IMR-90 (cell line): ENCODE measurements around the gene CLDN10. TPM values are rescaled to one million over a fixed set of nuclear protein-coding genes. Genes with fewer than 3 reads are reported as not detected.

Experiments
- ATAC-seq: fragments of 200-7000 bp; cut with Tn5 transposase; 2 replicates; pipeline ENCODE4 v1.9.1; 2020; ENCODE audit warnings: low read depth, mild to moderate bottlenecking, moderate library complexity
- BruUV-seq: library from RNA; stranded (reverse); fragments of 400-500 nt; replicated peaks from 2 replicates; lab custom pipeline; 2021; lab: Mats Ljungman, UMichigan
- CTCF ChIA-PET: fragments of 300-600 bp; formaldehyde crosslinking; extraction: SDS; loops from one replicate; lab custom pipeline; 2021; ENCODE audit warnings: antibody characterized with exemption; lab: Yijun Ruan, JAX
- POLR2A ChIA-PET: fragments of 300-600 bp; sonication (Branson Sonifier 250); formaldehyde crosslinking; loops from one replicate; lab custom pipeline; 2022; ENCODE audit warnings: antibody characterized with exemption; ENCODE audit not compliant: unreplicated experiment; lab: Charles Lee
- DNase-seq: peaks from one replicate; pipeline ENCODE4 v3.0.0; 2013
- H2AFZ ChIP-seq: replicated peaks from 2 replicates; pipeline ENCODE3; 2013; ENCODE audit warnings: low read length, mild to moderate bottlenecking; ENCODE audit not compliant: poor library complexity
- H2AK5ac ChIP-seq: 2 replicates; pipeline ENCODE4 v1.6.1; 2013; ENCODE audit warnings: low read depth, low read length, inconsistent platforms
- H2AK9ac ChIP-seq: replicated peaks from 2 replicates; pipeline ENCODE3; 2013; ENCODE audit warnings: mild to moderate bottlenecking, low read depth, low read length, moderate library complexity; ENCODE audit not compliant: poor library complexity
- H2BK120ac ChIP-seq: 2 replicates; pipeline ENCODE4 v1.6.1; 2013; ENCODE audit warnings: low read depth, low read length, inconsistent platforms
- H2BK15ac ChIP-seq: 3 replicates; pipeline ENCODE4 v1.6.1; 2013; ENCODE audit warnings: low read depth, low read length, inconsistent platforms
- H2BK20ac ChIP-seq: 2 replicates; pipeline ENCODE4 v1.6.1; 2013; ENCODE audit warnings: low read depth, mild to moderate bottlenecking, inconsistent platforms, low read length, moderate library complexity
- H2BK5ac ChIP-seq: 2 replicates; pipeline ENCODE4 v1.6.1; 2013; ENCODE audit warnings: mild to moderate bottlenecking, low read depth, low read length, inconsistent platforms; ENCODE audit not compliant: poor library complexity, severe bottlenecking
- H3K14ac ChIP-seq: replicated peaks from 2 replicates; pipeline ENCODE4 v1.6.1; 2013; ENCODE audit warnings: low read depth, low read length, inconsistent platforms
- H3K18ac ChIP-seq: 2 replicates; pipeline ENCODE4 v1.6.1; 2013; ENCODE audit warnings: low read depth, low read length, control low read depth
- H3K23ac ChIP-seq: 2 replicates; pipeline ENCODE4 v1.6.1; 2013; ENCODE audit warnings: low read depth, low read length, inconsistent platforms
- H3K27ac ChIP-seq: 2 replicates; pipeline ENCODE4 v1.5.1; 2013; ENCODE audit warnings: mild to moderate bottlenecking, control low read depth, low read length; ENCODE audit not compliant: insufficient read depth
- H3K27me3 ChIP-seq: 2 replicates; pipeline ENCODE4 v1.6.1; 2013; ENCODE audit warnings: low read length; ENCODE audit not compliant: control insufficient read depth, insufficient read depth
- H3K36me3 ChIP-seq: 2 replicates; pipeline ENCODE4 v1.6.1; 2013; ENCODE audit warnings: low read length, mixed read lengths; ENCODE audit not compliant: control insufficient read depth, insufficient read depth
- H3K4ac ChIP-seq: 2 replicates; pipeline ENCODE4 v1.6.1; 2013; ENCODE audit warnings: low read depth, low read length, inconsistent platforms
- H3K4me1 ChIP-seq: 2 replicates; pipeline ENCODE4 v1.6.1; 2013; ENCODE audit warnings: low read length, mixed read lengths; ENCODE audit not compliant: control insufficient read depth, insufficient read depth
- H3K4me2 ChIP-seq: 2 replicates; pipeline ENCODE4 v1.6.1; 2013; ENCODE audit warnings: low read depth, mild to moderate bottlenecking, control low read depth, low read length, moderate library complexity
- H3K4me3 ChIP-seq: 2 replicates; pipeline ENCODE4 v1.5.1; 2013; ENCODE audit warnings: low read depth, mild to moderate bottlenecking, control low read depth, low read length, moderate library complexity; ENCODE audit not compliant: insufficient read depth
- H3K56ac ChIP-seq: 2 replicates; pipeline ENCODE4 v1.6.1; 2013; ENCODE audit warnings: low read length, inconsistent platforms; ENCODE audit not compliant: insufficient read depth; ENCODE audit errors: extremely low read depth
- H3K79me1 ChIP-seq, 2 experiments: 2 replicates each; pipeline ENCODE4 v1.6.1; 2013; ENCODE audit warnings: low read length in 2 of 2, inconsistent platforms in 1 of 2, low read depth in 1 of 2
- H3K9ac ChIP-seq: 2 replicates; pipeline ENCODE4 v1.6.1; 2013; ENCODE audit warnings: low read depth, low read length, control low read depth
- H3K9me1 ChIP-seq: 2 replicates; pipeline ENCODE4 v1.6.1; 2013; ENCODE audit warnings: low read length, inconsistent platforms; ENCODE audit not compliant: insufficient read depth
- H3K9me3 ChIP-seq: 2 replicates; pipeline ENCODE4 v1.6.1; 2013; ENCODE audit warnings: low read length; ENCODE audit not compliant: control insufficient read depth, insufficient read depth
- H4K20me1 ChIP-seq: 2 replicates; pipeline ENCODE4 v1.6.1; 2013; ENCODE audit warnings: low read length, inconsistent platforms; ENCODE audit not compliant: insufficient read depth
- H4K5ac ChIP-seq: 2 replicates; pipeline ENCODE4 v1.6.1; 2013; ENCODE audit warnings: mild to moderate bottlenecking, low read depth, low read length, control low read depth
- H4K8ac ChIP-seq, 2 experiments: 2 replicates each; pipeline ENCODE4 v1.6.1; 2013; ENCODE audit warnings: low read depth in 2 of 2, low read length in 2 of 2, control low read depth in 1 of 2, inconsistent platforms in 1 of 2
- H4K91ac ChIP-seq: 2 replicates; pipeline ENCODE4 v1.6.1; 2013; ENCODE audit warnings: low read depth, low read length, inconsistent platforms; ENCODE audit not compliant: insufficient read depth
- BHLHE40 ChIP-seq: fragments of 150-350 bp; IDR thresholded peaks from 2 replicates; pipeline ENCODE4 v1.6.1; 2016; ENCODE audit warnings: mild to moderate bottlenecking, low read depth, low read length
- CEBPB ChIP-seq: IDR thresholded peaks from 2 replicates; pipeline ENCODE4 v1.6.1; 2012; ENCODE audit warnings: low read depth, low read length, improper control_type of control experiment
- CTCF ChIP-seq: conservative IDR thresholded peaks from 2 replicates; pipeline ENCODE4 v1.5.1; 2012; ENCODE audit warnings: mild to moderate bottlenecking, low read depth, low read length, improper control_type of control experiment
- MAFK ChIP-seq: IDR thresholded peaks from 2 replicates; pipeline ENCODE4 v1.6.1; 2012; ENCODE audit warnings: low read depth, low read length, improper control_type of control experiment
- MAZ ChIP-seq: IDR thresholded peaks from 2 replicates; pipeline ENCODE4 v1.6.1; 2012; ENCODE audit warnings: low read depth, mild to moderate bottlenecking, low read length, improper control_type of control experiment, moderate library complexity, borderline replicate concordance
- MXI1 ChIP-seq: IDR thresholded peaks from 2 replicates; pipeline ENCODE4 v1.6.1; 2012; ENCODE audit warnings: low read depth, mild to moderate bottlenecking, low read length, moderate library complexity, borderline replicate concordance
- NFE2L2 ChIP-seq: fragments of 150-350 bp; IDR thresholded peaks from 2 replicates; pipeline ENCODE4 v1.6.1; 2016; ENCODE audit warnings: low read depth, mild to moderate bottlenecking, low read length
- POLR2A ChIP-seq: IDR thresholded peaks from 2 replicates; pipeline ENCODE4 v1.6.1; 2012; ENCODE audit warnings: mild to moderate bottlenecking, low read depth, low read length
- RAD21 ChIP-seq: IDR thresholded peaks from 2 replicates; pipeline ENCODE4 v1.6.1; 2012; ENCODE audit warnings: low read length, improper control_type of control experiment
- RFX5 ChIP-seq: IDR thresholded peaks from 2 replicates; pipeline ENCODE4 v1.8.0; 2012; ENCODE audit warnings: low read depth, mild to moderate bottlenecking, low read length, moderate library complexity
- SMC3 ChIP-seq: fragments of 150-350 bp; IDR thresholded peaks from 2 replicates; pipeline ENCODE4 v1.6.1; 2016; ENCODE audit warnings: low read depth, mild to moderate bottlenecking, antibody characterized with exemption, low read length, moderate library complexity
- USF2 ChIP-seq: fragments of 150-350 bp; IDR thresholded peaks from 2 replicates; pipeline ENCODE4 v1.6.1; 2017; ENCODE audit warnings: mild to moderate bottlenecking, antibody characterized with exemption, low read length, low read depth
- WGBS, 2 experiments: methylation state at CpG; one replicate each; pipeline versions ENCODE4 v1.1.5 to v1.1.7; 2013; ENCODE audit warnings: missing lambda C conversion rate in 2 of 2; ENCODE audit not compliant: insufficient read length in 1 of 2; ENCODE audit errors: extremely low coverage in 2 of 2; 5-methylcytosine and 5-hydroxymethylcytosine counted together
- dilution Hi-C: fragments of 300-500 bp; cut with HindIII; formaldehyde crosslinking; loops from one replicate; pipeline ENCODE4 v1.14.3; 2018; ENCODE audit warnings: low sequenced_read_pairs; ENCODE audit not compliant: unreplicated experiment
- in situ Hi-C: fragments of 300-500 bp; cut with MboI; formaldehyde crosslinking; loops from 3 replicates; pipeline ENCODE4 v1.14.3; 2019; ENCODE audit warnings: low sequenced_read_pairs, inconsistent platforms, mixed read lengths
- intact Hi-C: fragments of 100-400 bp; cut with micrococcal nuclease; formaldehyde crosslinking; loops from 2 replicates; pipeline ENCODE4 v1.10.0; 2022
- polyA plus RNA-seq, 3 experiments: library from polyadenylated mRNA; depleted of rRNA; stranded (reverse); fragments of >200 nt; gene quantifications; 2 replicates each; pipeline ENCODE4 v1.2.3, GENCODE V29; 2012; ENCODE audit warnings: low replicate concordance in 1 of 3
- total RNA-seq: library from RNA; depleted of rRNA; stranded (reverse); fragments of >200 nt; gene quantifications from 2 replicates; pipeline ENCODE4 v1.2.3, GENCODE V29; 2012

CLDN10 gene
- total and polyA plus RNA-seq, 2 of the 4 experiments (the other 2 are of a cell fraction), result not detected

GRCh38 chr13:95541911-95542474, 10.5 kb upstream of the CLDN10 start:
- Histone ChIP-seq H3K4me1 (no peaks in the 10 kb centered on the region), H2BK5ac (no peak overlapping the region), H3K56ac (no peak overlapping the region), H2BK120ac (no peak overlapping the region), H2AK5ac (no peak overlapping the region), H3K27me3 (peaks cover 25% of the 10 kb centered on the region), H3K79me1 (no peaks in the 10 kb centered on the region), H2AK9ac (no peak overlapping the region), H3K4me3 (no peak overlapping the region), H3K36me3 (no peaks in the 10 kb centered on the region), H2AFZ (no peak overlapping the region), H3K9me3 (no peaks in the 10 kb centered on the region), H4K20me1 (no peaks in the 10 kb centered on the region), H3K4me2 (no peak overlapping the region), H3K14ac (no peak overlapping the region), H3K9me1 (no peaks in the 10 kb centered on the region), H4K5ac (no peak overlapping the region), H3K4ac (no peak overlapping the region), H3K18ac (no peak overlapping the region), H3K9ac (no peak overlapping the region), H4K91ac (no peak overlapping the region), H3K23ac (no peak overlapping the region), H2BK15ac (no peak overlapping the region), H2BK20ac (no peak overlapping the region), H3K27ac (no peak overlapping the region), H4K8ac (no peak overlapping the region)
- intact Hi-C loops (no loop called here), dilution Hi-C loops (no loop called here), in situ Hi-C loops (no loop called here)
- ChIA-PET CTCF (interaction anchor here (0.5 kb wide), 1 partner anchor 82 kb away, joined by 3 read pairs; no protein-coding TSS in a partner anchor), POLR2A (no interaction called here)
- WGBS, 2 experiments, result 90% methylated on average over 2 of the region's 8 CpGs; no CpG with 5 or more reads in 1 of the 2 experiments
- ATAC-seq (no peak), DNase-seq (no peak)
- BruUV-seq, result no TSS peak
- TF ChIP-seq POLR2A (no peak), USF2 (no peak), BHLHE40 (no peak), CEBPB (no peak), MAFK (no peak), RFX5 (no peak), SMC3 (no peak), NFE2L2 (no peak), MXI1 (no peak), RAD21 (no peak), CTCF (no peak), MAZ (no peak)
